Suprapubic skin (tissue), 3 donors: ENCODE data around the gene NIPAL4.

Experiments
- CTCF ChIP-seq, 2 donors: fragments of 200-600 bp in 1 of 2; fragments of 450-650 bp in 1 of 2; sonication (generic) in 1 of 2; IDR thresholded peaks; one replicate each; pipeline ENCODE4 v1.5.1; 2016 to 2019; ENCODE audit warnings: antibody characterized with exemption in 2 of 2, mild to moderate bottlenecking in 1 of 2, moderate library complexity in 1 of 2
- EP300 ChIP-seq: sonication (generic); formaldehyde crosslinking; IDR thresholded peaks from one replicate; pipeline ENCODE4 v1.6.1; 2017; ENCODE audit warnings: antibody characterized with exemption
- POLR2A ChIP-seq, 2 donors: fragments of 450-650 bp; IDR thresholded peaks; one replicate each; pipeline ENCODE4 v1.6.1; 2017; ENCODE audit warnings: antibody characterized with exemption in 2 of 2, mild to moderate bottlenecking in 2 of 2, moderate library complexity in 2 of 2

- TF ChIP-seq CTCF (IDR thresholded peaks at IDR 0.05) (no peak), POLR2A (IDR thresholded peaks at IDR 0.05) (no peak), EP300 (no peak)
Observed at GRCh38 chr5:157494178-157494832, 34.3 kb downstream of the NIPAL4 start.
